B cell (primary cell): Measurements from ENCODE around the gene THOC5. TPM values are rescaled to one million over a fixed set of nuclear protein-coding genes. Genes with fewer than 3 reads are reported as not detected.

Source experiments
- ATAC-seq: fragments of 200-7000 bp; cut with Tn5 transposase; one replicate; pipeline ENCODE4 v1.10.0; 2021; ENCODE audit warnings: low read depth, mild to moderate bottlenecking, moderate number of reproducible peaks, moderate library complexity
- CTCF ChIA-PET: fragments of 350-600 bp; sonication (Branson Sonifier 250); formaldehyde crosslinking; loops from one replicate; lab custom pipeline; 2021; ENCODE audit warnings: antibody characterized with exemption, inconsistent platforms; lab: Charles Lee
- POLR2A ChIA-PET: fragments of 350-600 bp; sonication (Branson Sonifier 250); formaldehyde crosslinking; loops from one replicate; lab custom pipeline; 2021; ENCODE audit warnings: antibody characterized with exemption; lab: Charles Lee
- DNase-seq: peaks from one replicate; pipeline ENCODE4 v3.0.0; 2013
- H2AFZ ChIP-seq: 2 replicates; pipeline ENCODE4 v1.6.1; 2012; ENCODE audit warnings: mild to moderate bottlenecking, low read depth, low read length; ENCODE audit not compliant: insufficient read depth, poor library complexity, severe bottlenecking
- H3K27ac ChIP-seq, 2 donors: 1 replicate in 1 of 2; 2 replicates in 1 of 2; pipeline ENCODE4 v1.5.1; 2012 to 2013; ENCODE audit warnings: low read length in 2 of 2, mild to moderate bottlenecking in 2 of 2, moderate library complexity in 1 of 2
- H3K27me3 ChIP-seq, 4 experiments: fragments of 200-600 bp in 1 of 4; sonication (generic) in 1 of 4; replicated peaks in 1 of 4; 1 replicate in 2 of 4; 2 replicates in 2 of 4; pipeline versions ENCODE4 v1.6.1 to v1.7.0; 2013 to 2016; ENCODE audit warnings: low read length in 3 of 4, mild to moderate bottlenecking in 2 of 4, mixed read lengths in 1 of 4, moderate library complexity in 1 of 4; ENCODE audit not compliant: insufficient read depth in 4 of 4, control insufficient read depth in 3 of 4; ENCODE audit errors: control extremely low read depth in 1 of 4
- H3K36me3 ChIP-seq, 2 experiments: replicated peaks in 1 of 2; 1 replicate in 1 of 2; 2 replicates in 1 of 2; pipeline versions ENCODE4 v1.6.1 to v1.7.1; 2013; ENCODE audit warnings: low read length in 1 of 2; ENCODE audit not compliant: insufficient read depth in 2 of 2, control insufficient read depth in 1 of 2; ENCODE audit errors: control extremely low read depth in 1 of 2, extremely low read depth in 1 of 2
- H3K4me1 ChIP-seq, 2 donors: fragments of 200-600 bp in 1 of 2; sonication (generic) in 1 of 2; 1 replicate in 1 of 2; 2 replicates in 1 of 2; pipeline versions ENCODE4 v1.5.1 to v1.6.1; 2013 to 2017; ENCODE audit warnings: low read length in 2 of 2; ENCODE audit not compliant: control insufficient read depth in 2 of 2, insufficient read depth in 2 of 2
- H3K4me2 ChIP-seq: replicated peaks from 2 replicates; pipeline ENCODE3; 2012; ENCODE audit warnings: mild to moderate bottlenecking, low read depth, low read length; ENCODE audit not compliant: poor library complexity, severe bottlenecking
- H3K4me3 ChIP-seq, 5 experiments: fragments of 200-600 bp in 1 of 5; sonication (generic) in 1 of 5; 1 replicate in 3 of 5; 2 replicates in 2 of 5; pipeline versions ENCODE4 v1.5.1 to v1.7.0; 2011 to 2016; ENCODE audit warnings: low read length in 4 of 5, mild to moderate bottlenecking in 4 of 5, low read depth in 2 of 5, control low read depth in 1 of 5, moderate library complexity in 1 of 5; ENCODE audit not compliant: insufficient read depth in 1 of 5; ENCODE audit errors: control extremely low read depth in 1 of 5, extremely low read depth in 1 of 5
- H3K79me2 ChIP-seq: fragments of 200-600 bp; sonication (generic); one replicate; pipeline ENCODE4 v1.6.0; 2016; ENCODE audit warnings: low read length; ENCODE audit not compliant: control insufficient read depth, insufficient read depth
- H3K9ac ChIP-seq: fragments of 200-600 bp; sonication (generic); 2 replicates; pipeline ENCODE4 v1.6.1; 2017; ENCODE audit warnings: mild to moderate bottlenecking, low read length, moderate library complexity
- H3K9me3 ChIP-seq, 3 donors: one replicate each; pipeline versions ENCODE4 v1.6.1 to v1.7.1; 2013; ENCODE audit warnings: low read length in 2 of 3; ENCODE audit not compliant: control insufficient read depth in 2 of 3, insufficient read depth in 1 of 3; ENCODE audit errors: control extremely low read depth in 1 of 3
- H4K20me1 ChIP-seq: 2 replicates; pipeline ENCODE4 v1.6.0; 2012; ENCODE audit warnings: mild to moderate bottlenecking, low read length; ENCODE audit not compliant: insufficient read depth, control insufficient read depth, poor library complexity, severe bottlenecking
- H3K27ac Mint-ChIP-seq: one replicate; pipeline ENCODE4 v1.8.0; 2021; ENCODE audit warnings: mixed read lengths
- H3K27me3 Mint-ChIP-seq: one replicate; pipeline ENCODE4 v1.8.0; 2021; ENCODE audit warnings: mixed read lengths
- H3K4me1 Mint-ChIP-seq: one replicate; pipeline ENCODE4 v1.8.0; 2021; ENCODE audit warnings: mixed read lengths
- H3K4me3 Mint-ChIP-seq: one replicate; pipeline ENCODE4 v1.8.0; 2021; ENCODE audit warnings: mixed read lengths
- H3K9me3 Mint-ChIP-seq: one replicate; pipeline ENCODE4 v1.8.0; 2022; ENCODE audit warnings: mixed read lengths; ENCODE audit not compliant: insufficient read depth
- CTCF ChIP-seq: fragments of 200-600 bp; IDR thresholded peaks from one replicate; pipeline ENCODE4 v1.8.0; 2022; ENCODE audit warnings: antibody characterized with exemption, mild to moderate bottlenecking
- EZH2 ChIP-seq: IDR thresholded peaks from 2 replicates; pipeline ENCODE4 v1.6.1; 2012; ENCODE audit warnings: borderline replicate concordance, low read depth, mild to moderate bottlenecking, moderate library complexity, low read length; ENCODE audit not compliant: insufficient read depth, poor library complexity, severe bottlenecking
- WGBS: methylation state at CpG from one replicate; pipeline ENCODE4 v1.1.5; 2013; ENCODE audit warnings: missing lambda C conversion rate; ENCODE audit not compliant: insufficient coverage; 5-methylcytosine and 5-hydroxymethylcytosine counted together
- intact Hi-C: fragments of 100-400 bp; cut with micrococcal nuclease; formaldehyde crosslinking; loops from one replicate; pipeline ENCODE4 v1.10.0; 2022
- polyA plus RNA-seq: library from polyadenylated mRNA; depleted of rRNA; stranded (reverse); fragments of >200 nt; gene quantifications from 2 replicates; pipeline ENCODE4 v1.2.3, GENCODE V29; 2012
- total RNA-seq, 2 donors: library from RNA; stranded (reverse); fragments of 120-200 nt in 1 of 2; gene quantifications; 1 replicate in 1 of 2; 2 replicates in 1 of 2; pipeline versions ENCODE4 v1.2.3 to v1.2.4, GENCODE V29; 2013 to 2022

The THOC5 gene
- total and polyA plus RNA-seq, 2 donors (not counting 1 experiment from before 2014, with no cell fraction given), result 26.5 to 59.1 TPM

DNA sequence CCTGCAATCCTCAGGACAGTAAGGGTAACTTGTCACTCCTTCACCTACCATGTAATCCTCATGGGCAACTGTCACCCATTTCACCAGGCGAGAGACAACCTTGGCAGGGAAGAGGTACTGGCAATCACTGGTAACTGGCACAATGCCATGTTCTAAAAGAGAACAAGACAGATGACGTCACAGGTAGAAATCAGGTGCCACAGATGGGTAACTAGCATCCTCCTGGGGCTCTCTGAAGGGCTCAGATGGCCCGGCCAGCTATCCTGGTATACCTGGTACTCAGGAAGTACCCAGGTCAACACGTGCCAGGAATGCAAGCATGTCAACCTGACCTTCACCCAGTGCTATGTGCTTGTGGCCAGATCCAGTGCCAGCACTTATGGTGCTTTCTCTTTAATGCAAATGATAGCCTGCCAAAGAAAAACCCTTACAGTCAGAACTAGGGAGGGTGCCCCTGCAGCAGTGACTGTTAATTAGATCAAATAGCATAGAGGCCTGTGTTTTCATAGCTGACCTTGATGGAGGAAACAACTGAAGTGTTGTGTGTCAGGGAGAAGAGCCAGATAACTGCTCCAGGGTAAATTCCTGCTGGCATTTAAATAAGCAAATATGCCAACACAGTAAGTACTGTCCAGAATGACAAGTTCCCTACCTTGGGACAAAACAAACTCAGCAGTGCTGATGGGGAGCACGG lies 36.2 kb downstream of the THOC5 start:
- no peak overlapping the region for H3K4me3 ChIP-seq
- Mint-ChIP-seq H3K27me3 (no peaks in the 10 kb centered on the region), H3K4me3 (no peak overlapping the region), H3K4me1 (no peaks in the 10 kb centered on the region), H3K27ac (peak overlapping the region; percentile 1), H3K9me3 (no peaks in the 10 kb centered on the region)
- DNase-seq, result no peak
- peaks cover 22 to 71% of the 10 kb centered on the region in 2 experiments for H3K36me3 ChIP-seq
- H2AFZ ChIP-seq, result no peak overlapping the region
- CTCF ChIA-PET, result no interaction called here
- H3K4me2 ChIP-seq, result no peak overlapping the region
- no peak overlapping the region for H3K27ac ChIP-seq
- intact Hi-C loops, result no loop called here
- WGBS, result 87% methylated on average over 5 of the region's 5 CpGs
- no peaks in the 10 kb centered on the region for H3K27me3 ChIP-seq
- no peaks in the 10 kb centered on the region for H3K79me2 ChIP-seq
- H3K9ac ChIP-seq, result no peak overlapping the region
- H3K9me3 ChIP-seq, result no peaks in the 10 kb centered on the region
- POLR2A ChIA-PET, result no interaction called here
- no peaks in the 10 kb centered on the region for H3K4me1 ChIP-seq
- no peak for ATAC-seq
- H4K20me1 ChIP-seq, result no peaks in the 10 kb centered on the region
- TF ChIP-seq EZH2, result no peak
- TF ChIP-seq CTCF, result no peak

- ChIA-PET POLR2A (interaction anchor here (0.6 kb wide), 1 partner anchor 17 kb away, joined by 3 read pairs; no protein-coding TSS in a partner anchor), CTCF (interaction anchor here (2.6 kb wide), 1 partner anchor 115 kb away, joined by 12 read pairs; no protein-coding TSS in a partner anchor)
Measured at GRCh38 chr22:29512031-29512430, 41.5 kb downstream of the THOC5 start.

More at GRCh38 chr22:29512031-29512430, 41.5 kb downstream of the THOC5 start:
- no peaks in the 10 kb centered on the region for H3K9me3 ChIP-seq
- H3K36me3 ChIP-seq, result peaks cover 0 to 67% of the 10 kb centered on the region in 2 experiments
- intact Hi-C loops, result no loop called here
- Mint-ChIP-seq H3K9me3 (no peaks in the 10 kb centered on the region), H3K27ac (no peak overlapping the region), H3K4me1 (peaks cover 3% of the 10 kb centered on the region), H3K4me3 (no peak overlapping the region), H3K27me3 (no peaks in the 10 kb centered on the region)
- H3K4me3 ChIP-seq, result no peak overlapping the region
- ATAC-seq (no peak), DNase-seq (no peak)
- no peaks in the 10 kb centered on the region for H4K20me1 ChIP-seq
- H2AFZ ChIP-seq, result no peak overlapping the region
- H3K27me3 ChIP-seq, result no peaks in the 10 kb centered on the region
- H3K4me1 ChIP-seq, result no peaks in the 10 kb centered on the region
- no peak overlapping the region for H3K27ac ChIP-seq
- H3K79me2 ChIP-seq, result no peaks in the 10 kb centered on the region
- 98% methylated on average over 4 of the region's 4 CpGs for WGBS
- H3K9ac ChIP-seq, result no peak overlapping the region
- H3K4me2 ChIP-seq, result no peak overlapping the region
- TF ChIP-seq EZH2 (no peak), CTCF (no peak)
